ENCODE measurements around the gene TMEM131. TPM values are rescaled to one million over a fixed set of nuclear protein-coding genes. Genes with fewer than 3 reads are reported as not detected.

TMEM131 gene
- total RNA-seq, 1 donor from 2014 or later: 31.7 TPM

DNA sequence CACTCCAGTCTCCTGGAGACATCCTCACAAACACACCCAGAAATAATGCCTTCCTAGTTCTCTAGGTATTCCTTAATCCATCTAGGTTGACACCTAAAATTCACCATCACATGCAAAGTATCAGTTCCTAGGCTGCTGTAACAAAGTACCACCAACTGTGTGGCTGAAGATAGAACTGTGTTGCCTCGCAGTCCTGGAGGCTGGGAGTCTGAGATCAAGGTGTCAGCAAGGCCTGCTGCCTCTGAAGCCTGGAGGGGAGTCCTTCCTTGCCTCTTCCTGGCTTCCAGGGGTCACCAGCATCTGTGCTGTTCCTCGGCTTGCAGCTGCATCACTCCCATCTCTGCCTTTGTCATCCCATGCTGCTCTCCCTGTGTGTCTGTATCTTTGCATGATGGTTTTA lies 36.3 kb upstream of the TMEM131 start:
- TF ChIP-seq, protein P1, sequence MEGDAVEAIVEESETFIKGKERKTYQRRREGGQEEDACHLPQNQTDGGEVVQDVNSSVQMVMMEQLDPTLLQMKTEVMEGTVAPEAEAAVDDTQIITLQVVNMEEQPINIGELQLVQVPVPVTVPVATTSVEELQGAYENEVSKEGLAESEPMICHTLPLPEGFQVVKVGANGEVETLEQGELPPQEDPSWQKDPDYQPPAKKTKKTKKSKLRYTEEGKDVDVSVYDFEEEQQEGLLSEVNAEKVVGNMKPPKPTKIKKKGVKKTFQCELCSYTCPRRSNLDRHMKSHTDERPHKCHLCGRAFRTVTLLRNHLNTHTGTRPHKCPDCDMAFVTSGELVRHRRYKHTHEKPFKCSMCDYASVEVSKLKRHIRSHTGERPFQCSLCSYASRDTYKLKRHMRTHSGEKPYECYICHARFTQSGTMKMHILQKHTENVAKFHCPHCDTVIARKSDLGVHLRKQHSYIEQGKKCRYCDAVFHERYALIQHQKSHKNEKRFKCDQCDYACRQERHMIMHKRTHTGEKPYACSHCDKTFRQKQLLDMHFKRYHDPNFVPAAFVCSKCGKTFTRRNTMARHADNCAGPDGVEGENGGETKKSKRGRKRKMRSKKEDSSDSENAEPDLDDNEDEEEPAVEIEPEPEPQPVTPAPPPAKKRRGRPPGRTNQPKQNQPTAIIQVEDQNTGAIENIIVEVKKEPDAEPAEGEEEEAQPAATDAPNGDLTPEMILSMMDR (IDR thresholded peaks at IDR 0.05; ENCODE audit: unreplicated experiment): no peak
- Mint-ChIP-seq H3K4me1 (ENCODE audit: unreplicated experiment) (peaks cover 7% of the 10 kb centered on the region), H3K27ac (ENCODE audit: unreplicated experiment) (no peak overlapping the region)

DNA sequence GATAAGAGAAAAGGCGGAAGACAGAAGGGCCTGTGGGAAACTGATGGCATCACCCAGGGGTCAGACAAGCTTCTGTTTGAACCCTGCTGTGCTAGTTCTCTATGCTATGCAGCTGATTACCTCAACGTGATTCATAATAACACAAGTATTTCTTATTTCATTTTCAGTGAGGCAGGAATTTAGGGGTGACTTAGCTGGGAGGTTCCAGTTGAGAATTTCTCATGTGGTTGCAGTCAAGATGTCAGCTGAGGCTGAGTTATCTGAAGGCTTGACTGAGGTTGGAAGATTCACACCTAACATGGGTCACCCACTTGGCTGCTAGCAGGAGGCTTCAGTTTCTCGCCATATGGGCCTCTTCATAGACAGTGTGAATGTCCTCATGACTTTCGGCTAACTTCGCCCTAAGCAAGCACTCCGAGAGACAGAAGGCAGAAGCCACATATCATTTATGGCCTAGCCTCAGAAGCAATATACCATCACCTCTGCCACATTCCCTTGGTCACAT lies 34.0 kb upstream of the TMEM131 start:
- H3K27me3 Mint-ChIP-seq (ENCODE audit: unreplicated experiment): peaks cover 3% of the 10 kb centered on the region
- no peaks in the 10 kb centered on the region for H3K9me3 Mint-ChIP-seq (ENCODE audit: unreplicated experiment)
- H3K4me1 Mint-ChIP-seq (ENCODE audit: unreplicated experiment): peaks cover 7% of the 10 kb centered on the region
- no peak overlapping the region for H3K4me3 Mint-ChIP-seq (ENCODE audit: unreplicated experiment)
- H3K27ac Mint-ChIP-seq (ENCODE audit: unreplicated experiment): no peak overlapping the region
- DNase-seq (ENCODE audit: low spot score): no peak
- no peaks in the 10 kb centered on the region for H3K36me3 Mint-ChIP-seq (ENCODE audit: low read depth, unreplicated experiment)
- TF ChIP-seq, protein P1 (IDR thresholded peaks at IDR 0.05; ENCODE audit: unreplicated experiment): no peak

More for the DNA sequence above, 36.3 kb upstream of the TMEM131 start:
- no peak for DNase-seq (ENCODE audit: low spot score)
- Mint-ChIP-seq H3K27me3 (ENCODE audit: unreplicated experiment) (peaks cover 3% of the 10 kb centered on the region), H3K36me3 (ENCODE audit: low read depth, unreplicated experiment) (no peaks in the 10 kb centered on the region), H3K9me3 (ENCODE audit: unreplicated experiment) (no peaks in the 10 kb centered on the region), H3K4me3 (ENCODE audit: unreplicated experiment) (no peak overlapping the region)

DNA sequence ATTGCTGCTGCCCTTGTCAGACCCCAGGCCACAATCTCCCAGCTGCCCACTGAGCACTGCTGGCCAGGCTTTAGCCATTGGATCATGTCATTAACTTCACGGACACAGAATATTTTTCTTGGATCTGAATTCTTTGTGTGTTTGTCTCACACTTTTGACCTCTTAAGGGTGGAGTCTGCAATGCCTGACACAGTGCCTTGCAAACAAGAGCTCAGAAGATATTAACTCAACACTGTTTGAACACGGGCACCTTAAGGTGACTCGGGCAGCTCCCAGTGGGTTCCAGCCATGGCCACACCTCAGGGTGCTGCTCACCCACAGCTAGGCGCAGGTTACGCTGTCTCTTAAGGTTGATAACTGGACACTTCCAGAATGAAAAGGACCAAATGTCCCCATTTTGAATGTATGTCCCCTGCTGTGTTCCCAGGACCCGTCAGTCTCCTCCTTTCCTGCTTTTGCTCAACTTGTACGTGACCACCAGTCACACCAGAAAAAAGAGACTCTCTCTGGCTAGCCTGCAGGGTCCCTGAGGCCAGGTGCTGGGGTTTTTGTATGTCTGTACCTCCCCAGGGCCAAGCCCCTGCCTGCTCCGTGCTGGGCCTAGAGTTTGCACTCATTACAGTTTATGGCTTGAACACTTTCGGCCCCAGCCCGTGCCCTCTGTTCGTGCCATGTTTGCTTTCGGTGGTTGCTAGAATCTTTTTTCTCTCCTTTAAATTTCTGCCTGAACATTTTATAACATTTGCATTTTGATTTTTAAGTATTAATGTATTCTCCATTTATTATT lies 33.4 kb upstream of the TMEM131 start:
- H3K4me1 Mint-ChIP-seq (ENCODE audit: unreplicated experiment): peaks cover 7% of the 10 kb centered on the region
- no peaks in the 10 kb centered on the region for H3K9me3 Mint-ChIP-seq (ENCODE audit: unreplicated experiment)
- H3K4me3 Mint-ChIP-seq (ENCODE audit: unreplicated experiment): no peak overlapping the region
- DNase-seq (ENCODE audit: low spot score): no peak
- TF ChIP-seq, protein P1 (IDR thresholded peaks at IDR 0.05; ENCODE audit: unreplicated experiment): no peak
- peaks cover 3% of the 10 kb centered on the region for H3K27me3 Mint-ChIP-seq (ENCODE audit: unreplicated experiment)
- H3K27ac Mint-ChIP-seq (ENCODE audit: unreplicated experiment): no peak overlapping the region
- no peaks in the 10 kb centered on the region for H3K36me3 Mint-ChIP-seq (ENCODE audit: low read depth, unreplicated experiment)

DNA sequence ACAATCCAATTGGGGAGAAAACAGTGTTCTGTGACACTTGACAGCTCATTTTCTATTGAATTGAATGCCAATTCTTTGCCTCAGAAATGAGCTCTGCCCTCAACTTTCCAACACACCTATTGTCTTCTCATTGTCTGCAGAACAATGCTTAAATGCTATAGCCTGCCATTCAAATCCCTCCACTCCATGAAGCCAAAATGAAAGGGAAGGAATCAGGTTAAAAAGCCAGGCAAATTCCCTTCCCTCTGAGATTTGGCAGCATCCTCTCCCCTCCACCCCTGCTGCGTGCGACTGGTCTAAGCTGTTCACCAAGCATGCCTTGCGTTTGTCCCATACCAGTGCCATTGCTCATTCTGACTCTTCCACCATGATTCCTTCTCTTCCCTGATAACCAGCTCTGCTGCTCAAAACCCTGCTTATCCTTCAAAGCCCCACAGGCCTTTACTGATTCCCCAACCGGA lies 32.4 kb upstream of the TMEM131 start:
- peaks cover 7% of the 10 kb centered on the region for H3K4me1 Mint-ChIP-seq (ENCODE audit: unreplicated experiment)
- H3K36me3 Mint-ChIP-seq (ENCODE audit: low read depth, unreplicated experiment): no peaks in the 10 kb centered on the region
- TF ChIP-seq, protein P1 (IDR thresholded peaks at IDR 0.05; ENCODE audit: unreplicated experiment): no peak
- no peaks in the 10 kb centered on the region for H3K9me3 Mint-ChIP-seq (ENCODE audit: unreplicated experiment)
- H3K27me3 Mint-ChIP-seq (ENCODE audit: unreplicated experiment): peaks cover 3% of the 10 kb centered on the region
- DNase-seq (ENCODE audit: low spot score): no peak
- H3K27ac Mint-ChIP-seq (ENCODE audit: unreplicated experiment): no peak overlapping the region
- H3K4me3 Mint-ChIP-seq (ENCODE audit: unreplicated experiment): no peak overlapping the region

DNA sequence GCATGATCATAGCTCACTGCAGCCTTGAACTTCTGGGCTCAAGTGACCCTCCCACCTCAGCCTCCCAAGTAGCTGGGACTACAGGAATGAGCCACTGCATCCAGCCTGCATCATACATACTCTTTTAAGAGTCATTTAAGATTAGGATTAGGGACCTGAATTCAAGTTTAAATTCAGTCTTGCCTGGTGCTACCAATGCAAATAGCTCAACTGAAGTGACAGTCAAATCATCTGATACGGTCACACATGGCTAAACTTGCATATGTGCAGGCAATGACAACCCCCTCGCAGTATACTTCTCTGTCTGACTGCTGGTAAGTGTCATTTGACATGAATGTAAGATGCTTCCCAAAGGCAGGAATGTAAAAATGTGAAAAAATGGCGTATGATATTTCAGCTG lies 31.8 kb upstream of the TMEM131 start:
- H3K4me1 Mint-ChIP-seq (ENCODE audit: unreplicated experiment): peaks cover 1% of the 10 kb centered on the region
- H3K9me3 Mint-ChIP-seq (ENCODE audit: unreplicated experiment): no peaks in the 10 kb centered on the region
- no peak overlapping the region for H3K27ac Mint-ChIP-seq (ENCODE audit: unreplicated experiment)
- H3K4me3 Mint-ChIP-seq (ENCODE audit: unreplicated experiment): no peak overlapping the region
- TF ChIP-seq, protein P1 (IDR thresholded peaks at IDR 0.05; ENCODE audit: unreplicated experiment): no peak
- H3K36me3 Mint-ChIP-seq (ENCODE audit: low read depth, unreplicated experiment): peaks cover 2% of the 10 kb centered on the region
- peaks cover 3% of the 10 kb centered on the region for H3K27me3 Mint-ChIP-seq (ENCODE audit: unreplicated experiment)
- no peak for DNase-seq (ENCODE audit: low spot score)
